ENCODE data around the gene CDH5. TPM values are rescaled to one million over a fixed set of nuclear protein-coding genes. Genes with fewer than 3 reads are reported as not detected.

The CDH5 gene
- total RNA-seq, 1 experiment from 2014 or later = 0.25 TPM

DNA sequence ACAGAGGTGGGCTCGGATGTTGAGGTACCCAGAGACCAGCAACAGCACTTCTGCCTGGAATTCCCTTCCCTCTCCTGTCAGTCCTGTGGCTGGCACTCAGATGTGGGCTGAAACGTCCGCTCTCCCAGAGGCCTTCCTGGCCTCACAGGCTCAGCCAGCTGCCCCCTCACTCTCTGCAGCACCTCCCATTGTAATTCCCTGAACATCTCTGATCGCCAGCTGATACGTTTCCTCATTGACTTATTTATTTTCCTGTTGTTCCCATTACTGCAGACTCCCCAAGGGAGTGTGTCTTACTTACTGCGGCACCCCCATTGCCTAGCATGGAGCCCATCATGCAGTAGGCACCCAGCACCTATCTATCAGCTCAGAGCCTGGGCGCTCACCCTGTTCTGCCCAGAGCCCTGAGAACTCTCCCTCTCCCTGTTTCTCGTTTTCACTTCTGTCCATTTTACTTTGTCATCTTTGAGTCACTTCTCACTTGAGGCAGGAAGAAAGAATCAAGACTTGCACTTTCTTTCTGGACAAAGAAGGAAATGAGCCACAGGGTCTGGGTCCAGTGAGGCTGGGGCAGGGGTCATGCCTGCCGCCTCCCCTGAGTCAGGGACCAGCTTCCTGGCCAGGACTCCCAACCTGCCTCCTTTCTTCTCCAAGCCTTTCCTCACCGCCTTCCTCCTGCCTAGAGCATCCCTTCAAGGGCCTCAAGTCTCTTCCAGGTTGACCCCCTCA lies 10.2 kb downstream of the CDH5 start:
- H3K4me1 ChIP-seq = peaks cover 12% of the 10 kb centered on the region
- BruUV-seq (replicated peaks) = no TSS peak
- H3K36me3 ChIP-seq (ENCODE audit: control insufficient read depth, insufficient read depth, low read length) = no peaks in the 10 kb centered on the region
- H3K27me3 ChIP-seq (replicated peaks; ENCODE audit: control insufficient read depth, insufficient read depth, low read length) = no peaks in the 10 kb centered on the region
- H3K4me3 ChIP-seq (ENCODE audit: low read depth, low read length) = no peak overlapping the region
- Mint-ChIP-seq H3K9me3 (ENCODE audit: unreplicated experiment) (peaks cover 22% of the 10 kb centered on the region), H3K27me3 (ENCODE audit: insufficient read depth, unreplicated experiment) (no peaks in the 10 kb centered on the region), H3K4me3 (ENCODE audit: unreplicated experiment) (no peak overlapping the region), H3K36me3 (ENCODE audit: insufficient read depth, unreplicated experiment) (no peaks in the 10 kb centered on the region), H3K4me1 (ENCODE audit: low read depth, unreplicated experiment) (peaks cover 9% of the 10 kb centered on the region), H3K27ac (ENCODE audit: unreplicated experiment) (no peak overlapping the region)
- intact Hi-C loops (cut with micrococcal nuclease; ENCODE audit: unreplicated experiment) = no loop called here
- TF ChIP-seq, protein P1, sequence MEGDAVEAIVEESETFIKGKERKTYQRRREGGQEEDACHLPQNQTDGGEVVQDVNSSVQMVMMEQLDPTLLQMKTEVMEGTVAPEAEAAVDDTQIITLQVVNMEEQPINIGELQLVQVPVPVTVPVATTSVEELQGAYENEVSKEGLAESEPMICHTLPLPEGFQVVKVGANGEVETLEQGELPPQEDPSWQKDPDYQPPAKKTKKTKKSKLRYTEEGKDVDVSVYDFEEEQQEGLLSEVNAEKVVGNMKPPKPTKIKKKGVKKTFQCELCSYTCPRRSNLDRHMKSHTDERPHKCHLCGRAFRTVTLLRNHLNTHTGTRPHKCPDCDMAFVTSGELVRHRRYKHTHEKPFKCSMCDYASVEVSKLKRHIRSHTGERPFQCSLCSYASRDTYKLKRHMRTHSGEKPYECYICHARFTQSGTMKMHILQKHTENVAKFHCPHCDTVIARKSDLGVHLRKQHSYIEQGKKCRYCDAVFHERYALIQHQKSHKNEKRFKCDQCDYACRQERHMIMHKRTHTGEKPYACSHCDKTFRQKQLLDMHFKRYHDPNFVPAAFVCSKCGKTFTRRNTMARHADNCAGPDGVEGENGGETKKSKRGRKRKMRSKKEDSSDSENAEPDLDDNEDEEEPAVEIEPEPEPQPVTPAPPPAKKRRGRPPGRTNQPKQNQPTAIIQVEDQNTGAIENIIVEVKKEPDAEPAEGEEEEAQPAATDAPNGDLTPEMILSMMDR (IDR thresholded peaks at IDR 0.05; ENCODE audit: insufficient read depth in 1 of 2, low read depth in 1 of 2, low read length in 1 of 2, severe bottlenecking in 1 of 2, unreplicated experiment in 1 of 2) = no peak
- no peak for DNase-seq
- ChIA-PET POLR2A (no interaction called here), CTCF (no interaction called here)
- H3K9me3 ChIP-seq = no peaks in the 10 kb centered on the region

DNA sequence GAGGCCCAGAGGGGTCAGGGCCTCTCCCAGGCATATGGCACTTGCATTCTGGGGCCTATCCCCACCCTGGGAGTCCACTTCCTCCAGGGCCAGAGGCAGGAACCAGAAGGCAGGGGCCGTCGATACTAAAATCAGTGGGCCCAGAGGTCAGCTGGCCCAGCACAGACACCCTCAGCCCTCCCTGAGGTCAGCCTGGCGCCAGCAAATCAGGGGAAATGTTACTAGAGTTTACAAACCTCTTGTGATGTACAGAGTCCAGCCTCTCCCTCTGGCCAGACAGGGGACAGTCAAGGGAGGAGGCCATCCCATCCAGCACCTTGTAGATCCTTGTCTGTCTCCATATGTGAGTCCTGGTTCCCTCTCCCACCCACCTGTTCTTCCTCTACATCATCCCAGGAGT lies 10.8 kb downstream of the CDH5 start:
- no peak overlapping the region for H3K27ac Mint-ChIP-seq (ENCODE audit: unreplicated experiment)
- H3K4me1 ChIP-seq = peaks cover 16% of the 10 kb centered on the region
- H3K27me3 ChIP-seq (replicated peaks; ENCODE audit: control insufficient read depth, insufficient read depth, low read length) = no peaks in the 10 kb centered on the region
- H3K36me3 Mint-ChIP-seq (ENCODE audit: insufficient read depth, unreplicated experiment) = no peaks in the 10 kb centered on the region
- CTCF ChIA-PET = no interaction called here
- TF ChIP-seq, protein P1 (IDR thresholded peaks at IDR 0.05; ENCODE audit: insufficient read depth in 1 of 2, low read depth in 1 of 2, low read length in 1 of 2, severe bottlenecking in 1 of 2, unreplicated experiment in 1 of 2) = no peak
- intact Hi-C loops (cut with micrococcal nuclease; ENCODE audit: unreplicated experiment) = no loop called here
- no peaks in the 10 kb centered on the region for H3K27me3 Mint-ChIP-seq (ENCODE audit: insufficient read depth, unreplicated experiment)
- H3K9me3 ChIP-seq = no peaks in the 10 kb centered on the region
- BruUV-seq (replicated peaks) = no TSS peak
- no peak for DNase-seq
- no peak overlapping the region for H3K4me3 Mint-ChIP-seq (ENCODE audit: unreplicated experiment)
- no peaks in the 10 kb centered on the region for H3K36me3 ChIP-seq (ENCODE audit: control insufficient read depth, insufficient read depth, low read length)
- POLR2A ChIA-PET = no interaction called here
- peaks cover 22% of the 10 kb centered on the region for H3K9me3 Mint-ChIP-seq (ENCODE audit: unreplicated experiment)
- H3K4me1 Mint-ChIP-seq (ENCODE audit: low read depth, unreplicated experiment) = peaks cover 9% of the 10 kb centered on the region
- H3K4me3 ChIP-seq (ENCODE audit: low read depth, low read length) = no peak overlapping the region

DNA sequence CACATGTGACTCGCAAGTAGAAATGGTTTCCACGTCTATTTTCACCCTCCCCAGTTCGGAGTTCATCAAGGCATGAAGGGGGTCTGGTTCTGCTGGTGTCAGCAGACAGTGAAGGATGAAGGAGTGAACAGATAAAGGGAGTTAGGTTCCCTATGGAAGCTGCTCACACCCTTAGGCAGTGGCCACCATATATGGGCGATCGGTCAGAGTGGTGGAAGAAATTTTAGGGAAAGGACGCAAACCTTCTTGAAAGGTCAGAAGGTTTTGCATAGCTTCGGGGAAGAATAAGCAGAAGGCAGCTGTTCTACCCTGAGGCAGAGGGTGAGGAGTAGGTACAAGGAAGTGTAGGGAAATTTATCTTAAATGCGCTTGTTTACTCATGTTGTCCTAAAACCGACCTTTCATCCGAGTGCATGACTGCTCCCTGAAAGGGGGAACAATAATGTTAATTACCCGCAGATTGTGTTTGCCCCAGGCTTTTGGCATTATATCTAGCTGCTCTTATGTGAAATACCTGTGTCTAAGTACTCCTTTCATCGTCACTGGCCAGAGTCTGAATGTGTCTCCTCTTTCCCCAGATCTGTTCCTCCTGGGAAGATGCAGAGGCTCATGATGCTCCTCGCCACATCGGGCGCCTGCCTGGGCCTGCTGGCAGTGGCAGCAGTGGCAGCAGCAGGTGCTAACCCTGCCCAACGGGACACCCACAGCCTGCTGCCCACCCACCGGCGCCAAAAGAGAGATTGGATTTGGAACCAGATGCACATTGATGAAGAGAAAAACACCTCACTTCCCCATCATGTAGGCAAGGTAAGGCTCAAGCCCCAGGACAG lies 12.5 kb downstream of the CDH5 start:
- H3K36me3 ChIP-seq (ENCODE audit: control insufficient read depth, insufficient read depth, low read length) = no peaks in the 10 kb centered on the region
- DNase-seq = no peak
- H3K4me3 ChIP-seq (ENCODE audit: low read depth, low read length) = no peak overlapping the region
- intact Hi-C loops (cut with micrococcal nuclease; ENCODE audit: unreplicated experiment) = no loop called here
- TF ChIP-seq, protein P1 (IDR thresholded peaks at IDR 0.05; ENCODE audit: insufficient read depth in 1 of 2, low read depth in 1 of 2, low read length in 1 of 2, severe bottlenecking in 1 of 2, unreplicated experiment in 1 of 2) = no peak
- ChIA-PET POLR2A (no interaction called here), CTCF (interaction anchor here (0.6 to 0.9 kb wide), 3 partner anchors 15 to 489 kb away, joined by 3 read pairs; no protein-coding TSS in a partner anchor)
- H3K27me3 ChIP-seq (replicated peaks; ENCODE audit: control insufficient read depth, insufficient read depth, low read length) = no peaks in the 10 kb centered on the region
- Mint-ChIP-seq H3K4me1 (ENCODE audit: low read depth, unreplicated experiment) (peaks cover 15% of the 10 kb centered on the region), H3K4me3 (ENCODE audit: unreplicated experiment) (no peak overlapping the region), H3K27me3 (ENCODE audit: insufficient read depth, unreplicated experiment) (no peaks in the 10 kb centered on the region), H3K27ac (ENCODE audit: unreplicated experiment) (no peak overlapping the region), H3K36me3 (ENCODE audit: insufficient read depth, unreplicated experiment) (no peaks in the 10 kb centered on the region), H3K9me3 (ENCODE audit: unreplicated experiment) (peaks cover 22% of the 10 kb centered on the region)
- H3K9me3 ChIP-seq = no peaks in the 10 kb centered on the region
- no TSS peak for BruUV-seq (replicated peaks)
- H3K4me1 ChIP-seq = peaks cover 30% of the 10 kb centered on the region
